IMR-90 (cell line): ENCODE measurements around the gene TTLL11. TPM values are rescaled to one million over a fixed set of nuclear protein-coding genes. Genes with fewer than 3 reads are reported as not detected.

Experiments used
- ATAC-seq: fragments of 200-7000 bp; cut with Tn5 transposase; 2 replicates; pipeline ENCODE4 v1.9.1; 2020; ENCODE audit warnings: low read depth, mild to moderate bottlenecking, moderate library complexity
- BruUV-seq: library from RNA; stranded (reverse); fragments of 400-500 nt; replicated peaks from 2 replicates; lab custom pipeline; 2021; lab: Mats Ljungman, UMichigan
- CTCF ChIA-PET: fragments of 300-600 bp; formaldehyde crosslinking; extraction: SDS; loops from one replicate; lab custom pipeline; 2021; ENCODE audit warnings: antibody characterized with exemption; lab: Yijun Ruan, JAX
- POLR2A ChIA-PET: fragments of 300-600 bp; sonication (Branson Sonifier 250); formaldehyde crosslinking; loops from one replicate; lab custom pipeline; 2022; ENCODE audit warnings: antibody characterized with exemption; ENCODE audit not compliant: unreplicated experiment; lab: Charles Lee
- DNase-seq: peaks from one replicate; pipeline ENCODE4 v3.0.0; 2013
- H2AFZ ChIP-seq: replicated peaks from 2 replicates; pipeline ENCODE3; 2013; ENCODE audit warnings: low read length, mild to moderate bottlenecking; ENCODE audit not compliant: poor library complexity
- H2AK5ac ChIP-seq: 2 replicates; pipeline ENCODE4 v1.6.1; 2013; ENCODE audit warnings: low read depth, low read length, inconsistent platforms
- H2AK9ac ChIP-seq: replicated peaks from 2 replicates; pipeline ENCODE3; 2013; ENCODE audit warnings: mild to moderate bottlenecking, low read depth, low read length, moderate library complexity; ENCODE audit not compliant: poor library complexity
- H2BK120ac ChIP-seq: 2 replicates; pipeline ENCODE4 v1.6.1; 2013; ENCODE audit warnings: low read depth, low read length, inconsistent platforms
- H2BK15ac ChIP-seq: 3 replicates; pipeline ENCODE4 v1.6.1; 2013; ENCODE audit warnings: low read depth, low read length, inconsistent platforms
- H2BK20ac ChIP-seq: 2 replicates; pipeline ENCODE4 v1.6.1; 2013; ENCODE audit warnings: low read depth, mild to moderate bottlenecking, inconsistent platforms, low read length, moderate library complexity
- H2BK5ac ChIP-seq: 2 replicates; pipeline ENCODE4 v1.6.1; 2013; ENCODE audit warnings: mild to moderate bottlenecking, low read depth, low read length, inconsistent platforms; ENCODE audit not compliant: poor library complexity, severe bottlenecking
- H3K14ac ChIP-seq: replicated peaks from 2 replicates; pipeline ENCODE4 v1.6.1; 2013; ENCODE audit warnings: low read depth, low read length, inconsistent platforms
- H3K18ac ChIP-seq: 2 replicates; pipeline ENCODE4 v1.6.1; 2013; ENCODE audit warnings: low read depth, low read length, control low read depth
- H3K23ac ChIP-seq: 2 replicates; pipeline ENCODE4 v1.6.1; 2013; ENCODE audit warnings: low read depth, low read length, inconsistent platforms
- H3K27ac ChIP-seq: 2 replicates; pipeline ENCODE4 v1.5.1; 2013; ENCODE audit warnings: mild to moderate bottlenecking, control low read depth, low read length; ENCODE audit not compliant: insufficient read depth
- H3K27me3 ChIP-seq: 2 replicates; pipeline ENCODE4 v1.6.1; 2013; ENCODE audit warnings: low read length; ENCODE audit not compliant: control insufficient read depth, insufficient read depth
- H3K36me3 ChIP-seq: 2 replicates; pipeline ENCODE4 v1.6.1; 2013; ENCODE audit warnings: low read length, mixed read lengths; ENCODE audit not compliant: control insufficient read depth, insufficient read depth
- H3K4ac ChIP-seq: 2 replicates; pipeline ENCODE4 v1.6.1; 2013; ENCODE audit warnings: low read depth, low read length, inconsistent platforms
- H3K4me1 ChIP-seq: 2 replicates; pipeline ENCODE4 v1.6.1; 2013; ENCODE audit warnings: low read length, mixed read lengths; ENCODE audit not compliant: control insufficient read depth, insufficient read depth
- H3K4me2 ChIP-seq: 2 replicates; pipeline ENCODE4 v1.6.1; 2013; ENCODE audit warnings: low read depth, mild to moderate bottlenecking, control low read depth, low read length, moderate library complexity
- H3K4me3 ChIP-seq: 2 replicates; pipeline ENCODE4 v1.5.1; 2013; ENCODE audit warnings: low read depth, mild to moderate bottlenecking, control low read depth, low read length, moderate library complexity; ENCODE audit not compliant: insufficient read depth
- H3K56ac ChIP-seq: 2 replicates; pipeline ENCODE4 v1.6.1; 2013; ENCODE audit warnings: low read length, inconsistent platforms; ENCODE audit not compliant: insufficient read depth; ENCODE audit errors: extremely low read depth
- H3K79me1 ChIP-seq, 2 experiments: 2 replicates each; pipeline ENCODE4 v1.6.1; 2013; ENCODE audit warnings: low read length in 2 of 2, inconsistent platforms in 1 of 2, low read depth in 1 of 2
- H3K9ac ChIP-seq: 2 replicates; pipeline ENCODE4 v1.6.1; 2013; ENCODE audit warnings: low read depth, low read length, control low read depth
- H3K9me1 ChIP-seq: 2 replicates; pipeline ENCODE4 v1.6.1; 2013; ENCODE audit warnings: low read length, inconsistent platforms; ENCODE audit not compliant: insufficient read depth
- H3K9me3 ChIP-seq: 2 replicates; pipeline ENCODE4 v1.6.1; 2013; ENCODE audit warnings: low read length; ENCODE audit not compliant: control insufficient read depth, insufficient read depth
- H4K20me1 ChIP-seq: 2 replicates; pipeline ENCODE4 v1.6.1; 2013; ENCODE audit warnings: low read length, inconsistent platforms; ENCODE audit not compliant: insufficient read depth
- H4K5ac ChIP-seq: 2 replicates; pipeline ENCODE4 v1.6.1; 2013; ENCODE audit warnings: mild to moderate bottlenecking, low read depth, low read length, control low read depth
- H4K8ac ChIP-seq, 2 experiments: 2 replicates each; pipeline ENCODE4 v1.6.1; 2013; ENCODE audit warnings: low read depth in 2 of 2, low read length in 2 of 2, control low read depth in 1 of 2, inconsistent platforms in 1 of 2
- H4K91ac ChIP-seq: 2 replicates; pipeline ENCODE4 v1.6.1; 2013; ENCODE audit warnings: low read depth, low read length, inconsistent platforms; ENCODE audit not compliant: insufficient read depth
- CEBPB ChIP-seq: IDR thresholded peaks from 2 replicates; pipeline ENCODE4 v1.6.1; 2012; ENCODE audit warnings: low read depth, low read length, improper control_type of control experiment
- CHD1 ChIP-seq: IDR thresholded peaks from 2 replicates; pipeline ENCODE4 v1.6.1; 2012; ENCODE audit warnings: low read depth, low read length, improper control_type of control experiment
- CTCF ChIP-seq: conservative IDR thresholded peaks from 2 replicates; pipeline ENCODE4 v1.5.1; 2012; ENCODE audit warnings: mild to moderate bottlenecking, low read depth, low read length, improper control_type of control experiment
- ELK1 ChIP-seq: fragments of 150-350 bp; IDR thresholded peaks from 2 replicates; pipeline ENCODE4 v1.6.1; 2016; ENCODE audit warnings: low read depth, mild to moderate bottlenecking, low read length, moderate library complexity, borderline replicate concordance
- FOS ChIP-seq: fragments of 150-350 bp; IDR thresholded peaks from 2 replicates; pipeline ENCODE4 v1.6.1; 2016; ENCODE audit warnings: low read depth, low read length
- MAFK ChIP-seq: IDR thresholded peaks from 2 replicates; pipeline ENCODE4 v1.6.1; 2012; ENCODE audit warnings: low read depth, low read length, improper control_type of control experiment
- MAZ ChIP-seq: IDR thresholded peaks from 2 replicates; pipeline ENCODE4 v1.6.1; 2012; ENCODE audit warnings: low read depth, mild to moderate bottlenecking, low read length, improper control_type of control experiment, moderate library complexity, borderline replicate concordance
- MXI1 ChIP-seq: IDR thresholded peaks from 2 replicates; pipeline ENCODE4 v1.6.1; 2012; ENCODE audit warnings: low read depth, mild to moderate bottlenecking, low read length, moderate library complexity, borderline replicate concordance
- NFE2L2 ChIP-seq: fragments of 150-350 bp; IDR thresholded peaks from 2 replicates; pipeline ENCODE4 v1.6.1; 2016; ENCODE audit warnings: low read depth, mild to moderate bottlenecking, low read length
- POLR2A ChIP-seq: IDR thresholded peaks from 2 replicates; pipeline ENCODE4 v1.6.1; 2012; ENCODE audit warnings: mild to moderate bottlenecking, low read depth, low read length
- RAD21 ChIP-seq: IDR thresholded peaks from 2 replicates; pipeline ENCODE4 v1.6.1; 2012; ENCODE audit warnings: low read length, improper control_type of control experiment
- RCOR1 ChIP-seq: IDR thresholded peaks from 2 replicates; pipeline ENCODE4 v1.6.1; 2012; ENCODE audit warnings: mild to moderate bottlenecking, low read length, improper control_type of control experiment; ENCODE audit not compliant: insufficient replicate concordance
- RFX5 ChIP-seq: IDR thresholded peaks from 2 replicates; pipeline ENCODE4 v1.8.0; 2012; ENCODE audit warnings: low read depth, mild to moderate bottlenecking, low read length, moderate library complexity
- SMC3 ChIP-seq: fragments of 150-350 bp; IDR thresholded peaks from 2 replicates; pipeline ENCODE4 v1.6.1; 2016; ENCODE audit warnings: low read depth, mild to moderate bottlenecking, antibody characterized with exemption, low read length, moderate library complexity
- USF2 ChIP-seq: fragments of 150-350 bp; IDR thresholded peaks from 2 replicates; pipeline ENCODE4 v1.6.1; 2017; ENCODE audit warnings: mild to moderate bottlenecking, antibody characterized with exemption, low read length, low read depth
- WGBS, 2 experiments: methylation state at CpG; one replicate each; pipeline versions ENCODE4 v1.1.5 to v1.1.7; 2013; ENCODE audit warnings: missing lambda C conversion rate in 2 of 2; ENCODE audit not compliant: insufficient read length in 1 of 2; ENCODE audit errors: extremely low coverage in 2 of 2; 5-methylcytosine and 5-hydroxymethylcytosine counted together
- dilution Hi-C: fragments of 300-500 bp; cut with HindIII; formaldehyde crosslinking; loops from one replicate; pipeline ENCODE4 v1.14.3; 2018; ENCODE audit warnings: low sequenced_read_pairs; ENCODE audit not compliant: unreplicated experiment
- in situ Hi-C: fragments of 300-500 bp; cut with MboI; formaldehyde crosslinking; loops from 3 replicates; pipeline ENCODE4 v1.14.3; 2019; ENCODE audit warnings: low sequenced_read_pairs, inconsistent platforms, mixed read lengths
- intact Hi-C: fragments of 100-400 bp; cut with micrococcal nuclease; formaldehyde crosslinking; loops from 2 replicates; pipeline ENCODE4 v1.10.0; 2022
- polyA plus RNA-seq, 3 experiments: library from polyadenylated mRNA; depleted of rRNA; stranded (reverse); fragments of >200 nt; gene quantifications; 2 replicates each; pipeline ENCODE4 v1.2.3, GENCODE V29; 2012; ENCODE audit warnings: low replicate concordance in 1 of 3
- total RNA-seq: library from RNA; depleted of rRNA; stranded (reverse); fragments of >200 nt; gene quantifications from 2 replicates; pipeline ENCODE4 v1.2.3, GENCODE V29; 2012

The TTLL11 gene
- total and polyA plus RNA-seq, 2 of the 4 experiments (the other 2 are of a cell fraction) = 2.0 to 4.6 TPM

GRCh38 chr9:121780177-121781040, 312.7 kb downstream of the TTLL11 start:
- H3K27ac ChIP-seq = no peak overlapping the region
- no peak overlapping the region for H2AFZ ChIP-seq
- ChIA-PET POLR2A (no interaction called here), CTCF (no interaction called here)
- no peak overlapping the region for H3K14ac ChIP-seq
- no peaks in the 10 kb centered on the region; the same call in 1 of the 2 replicates for H4K20me1 ChIP-seq
- peaks cover 61% of the 10 kb centered on the region for H3K36me3 ChIP-seq
- intact Hi-C loops (no loop called here), dilution Hi-C loops (no loop called here), in situ Hi-C loops (no loop called here)
- H2BK5ac ChIP-seq = no peak overlapping the region
- no peak for DNase-seq
- no peak overlapping the region for H2BK20ac ChIP-seq
- H2AK5ac ChIP-seq = no peak overlapping the region
- H3K4me1 ChIP-seq = no peaks in the 10 kb centered on the region; the same call in 1 of the 2 replicates
- H3K9me3 ChIP-seq = 0 out of 2 replicates have a peak, but pooled peaks cover 3% of the 10 kb centered on the region
- no peak overlapping the region for H3K56ac ChIP-seq
- H3K27me3 ChIP-seq = no peaks in the 10 kb centered on the region
- H3K9me1 ChIP-seq = no peaks in the 10 kb centered on the region
- no peak overlapping the region for H3K18ac ChIP-seq
- H3K79me1 ChIP-seq = peaks cover 0 to 7% of the 10 kb centered on the region in 2 experiments; a peak in 1 of 4 replicates
- H3K4ac ChIP-seq = no peak overlapping the region
- H3K4me3 ChIP-seq = no peak overlapping the region
- no TSS peak for BruUV-seq
- H3K4me2 ChIP-seq = no peak overlapping the region
- H4K8ac ChIP-seq = no peak overlapping the region
- no peak for ATAC-seq
- no peak overlapping the region for H2BK120ac ChIP-seq
- H4K5ac ChIP-seq = no peak overlapping the region
- H3K23ac ChIP-seq = no peak overlapping the region
- 83% methylated on average over 6 of the region's 17 CpGs; no CpG with 5 or more reads in 1 of the 2 experiments for WGBS, 2 experiments
- no peak overlapping the region for H3K9ac ChIP-seq
- no peak overlapping the region for H2AK9ac ChIP-seq
- H4K91ac ChIP-seq = no peak overlapping the region
- H2BK15ac ChIP-seq = no peak overlapping the region
- TF ChIP-seq CTCF = no peak
- no peak for TF ChIP-seq FOS
- no peak for TF ChIP-seq RAD21
- no peak for TF ChIP-seq RFX5
- TF ChIP-seq POLR2A = no peak
- no peak for TF ChIP-seq USF2
- no peak for TF ChIP-seq CEBPB
- no peak for TF ChIP-seq MAFK
- no peak for TF ChIP-seq RCOR1
- no peak for TF ChIP-seq CHD1
- no peak for TF ChIP-seq MAZ
- TF ChIP-seq MXI1 = no peak
- no peak for TF ChIP-seq NFE2L2
- TF ChIP-seq ELK1 = no peak
- TF ChIP-seq SMC3 = no peak
